Endometrial microvascular endothelial cells (primary cell): ENCODE results near the gene PPIA. TPM values are rescaled to one million over a fixed set of nuclear protein-coding genes. Genes with fewer than 3 reads are reported as not detected.

ENCODE experiments used
- total RNA-seq: library from RNA; depleted of rRNA; stranded (reverse); fragments of >200 nt; gene quantifications from one replicate; pipeline ENCODE4 v1.2.3, GENCODE V29; 2015; ENCODE audit errors: inconsistent ontology term

The PPIA gene
- total RNA-seq, 1 donor from 2014 or later, result 4,454 TPM

Other genes with a start within 250 kb of the PPIA start
- 89.1 TPM for gene DDX56, start 222.8 kb upstream of the PPIA start, total RNA-seq
- gene TMED4, start 214.4 kb upstream of the PPIA start, total RNA-seq, result 141 TPM
- gene OGDH, start 190.1 kb upstream of the PPIA start, total RNA-seq, result 116 TPM
- 25.4 TPM for gene ZMIZ2, start 47.8 kb upstream of the PPIA start, total RNA-seq
- gene H2AZ2, start 51.4 kb downstream of the PPIA start, total RNA-seq, result 181 TPM
- gene PURB, start 88.8 kb downstream of the PPIA start, total RNA-seq, result 18.0 TPM
- not detected for gene MYO1G, start 182.3 kb downstream of the PPIA start, total RNA-seq
- gene CCM2, start 203.5 kb downstream of the PPIA start, total RNA-seq, result 70.8 TPM